Measurements from ENCODE around the gene ITPR2. TPM values are rescaled to one million over a fixed set of nuclear protein-coding genes. Genes with fewer than 3 reads are reported as not detected.

Gene ITPR2
- polyA plus RNA-seq, 2 of the 4 experiments (the other 2 are of a cell fraction): 3.1 to 8.1 TPM

DNA sequence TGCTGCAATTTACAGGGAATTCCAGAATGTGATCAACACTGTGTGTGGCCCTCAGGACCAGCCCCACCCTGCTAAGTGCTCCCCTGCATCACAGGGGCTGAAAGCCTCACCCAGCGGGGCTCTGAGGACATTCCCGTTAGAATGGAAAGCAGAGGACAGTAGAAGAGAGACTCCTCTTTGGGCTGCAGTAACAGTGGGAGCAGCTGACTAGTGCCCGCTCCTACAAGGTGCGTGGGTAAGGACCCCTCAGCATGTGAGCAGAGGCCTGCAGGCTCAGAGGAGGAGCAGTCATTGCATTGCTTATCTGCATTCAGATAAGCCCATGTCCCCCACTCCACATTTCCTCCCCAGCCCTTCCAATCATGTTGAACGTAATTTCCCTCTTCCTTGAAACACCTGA lies 120.1 kb downstream of the ITPR2 start:
- TF ChIP-seq CEBPB (IDR thresholded peaks at IDR 0.05) (no peak), CHD2 (IDR thresholded peaks at IDR 0.05; ENCODE audit: low read length, partially characterized antibody) (no peak), HOXB5 (CRISPR knock-in tag; IDR thresholded peaks at IDR 0.05) (no peak), NPAS2 (CRISPR knock-in tag; IDR thresholded peaks at IDR 0.05; ENCODE audit: borderline replicate concordance) (no peak), ZSCAN20 (CRISPR knock-in tag; IDR thresholded peaks at IDR 0.05) (no peak), ZC3H11A (IDR thresholded peaks at IDR 0.05) (no peak), HOXB13 (CRISPR knock-in tag; IDR thresholded peaks at IDR 0.05; ENCODE audit: low read depth) (no peak), RFX5 (IDR thresholded peaks at IDR 0.05) (no peak), MYC (IDR thresholded peaks at IDR 0.05; ENCODE audit: borderline replicate concordance, low read length) (no peak), KDM5A (IDR thresholded peaks at IDR 0.05) (no peak), CBX2 (IDR thresholded peaks at IDR 0.05; ENCODE audit: borderline replicate concordance, low read depth) (no peak), HOXA7 (CRISPR knock-in tag; IDR thresholded peaks at IDR 0.05) (no peak), PHF8 (IDR thresholded peaks at IDR 0.05; ENCODE audit: borderline replicate concordance, low read depth) (no peak), EHMT2 (IDR thresholded peaks at IDR 0.05; ENCODE audit: low read depth) (no peak), RARB (CRISPR knock-in tag; IDR thresholded peaks at IDR 0.05) (no peak), ESRRA (IDR thresholded peaks at IDR 0.05; ENCODE audit: borderline replicate concordance, low read length) (no peak)
- TF ChIP-seq, protein P1, sequence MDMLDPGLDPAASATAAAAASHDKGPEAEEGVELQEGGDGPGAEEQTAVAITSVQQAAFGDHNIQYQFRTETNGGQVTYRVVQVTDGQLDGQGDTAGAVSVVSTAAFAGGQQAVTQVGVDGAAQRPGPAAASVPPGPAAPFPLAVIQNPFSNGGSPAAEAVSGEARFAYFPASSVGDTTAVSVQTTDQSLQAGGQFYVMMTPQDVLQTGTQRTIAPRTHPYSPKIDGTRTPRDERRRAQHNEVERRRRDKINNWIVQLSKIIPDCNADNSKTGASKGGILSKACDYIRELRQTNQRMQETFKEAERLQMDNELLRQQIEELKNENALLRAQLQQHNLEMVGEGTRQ (IDR thresholded peaks at IDR 0.05): no peak
- TF ChIP-seq, protein P2, sequence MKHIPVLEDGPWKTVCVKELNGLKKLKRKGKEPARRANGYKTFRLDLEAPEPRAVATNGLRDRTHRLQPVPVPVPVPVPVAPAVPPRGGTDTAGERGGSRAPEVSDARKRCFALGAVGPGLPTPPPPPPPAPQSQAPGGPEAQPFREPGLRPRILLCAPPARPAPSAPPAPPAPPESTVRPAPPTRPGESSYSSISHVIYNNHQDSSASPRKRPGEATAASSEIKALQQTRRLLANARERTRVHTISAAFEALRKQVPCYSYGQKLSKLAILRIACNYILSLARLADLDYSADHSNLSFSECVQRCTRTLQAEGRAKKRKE (CRISPR knock-in tag; IDR thresholded peaks at IDR 0.05; ENCODE audit: low read depth): no peak
- TF ChIP-seq, protein P3, sequence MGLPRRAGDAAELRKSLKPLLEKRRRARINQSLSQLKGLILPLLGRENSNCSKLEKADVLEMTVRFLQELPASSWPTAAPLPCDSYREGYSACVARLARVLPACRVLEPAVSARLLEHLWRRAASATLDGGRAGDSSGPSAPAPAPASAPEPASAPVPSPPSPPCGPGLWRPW (IDR thresholded peaks at IDR 0.05): no peak
- TF ChIP-seq, protein P4, sequence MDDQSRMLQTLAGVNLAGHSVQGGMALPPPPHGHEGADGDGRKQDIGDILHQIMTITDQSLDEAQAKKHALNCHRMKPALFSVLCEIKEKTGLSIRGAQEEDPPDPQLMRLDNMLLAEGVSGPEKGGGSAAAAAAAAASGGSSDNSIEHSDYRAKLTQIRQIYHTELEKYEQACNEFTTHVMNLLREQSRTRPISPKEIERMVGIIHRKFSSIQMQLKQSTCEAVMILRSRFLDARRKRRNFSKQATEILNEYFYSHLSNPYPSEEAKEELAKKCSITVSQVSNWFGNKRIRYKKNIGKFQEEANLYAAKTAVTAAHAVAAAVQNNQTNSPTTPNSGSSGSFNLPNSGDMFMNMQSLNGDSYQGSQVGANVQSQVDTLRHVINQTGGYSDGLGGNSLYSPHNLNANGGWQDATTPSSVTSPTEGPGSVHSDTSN (IDR thresholded peaks at IDR 0.05): no peak
- DNase-seq (ENCODE audit: low read depth in 1 of 2, low spot score in 1 of 2) (no peak), FAIRE-seq (no peak), ATAC-seq (no peak)
- no peak overlapping the region for H3K4me2 ChIP-seq
- no peaks in the 10 kb centered on the region for H3K9me3 ChIP-seq
- no peak overlapping the region for H3K27ac ChIP-seq
- WGBS (ENCODE audit: missing lambda C conversion rate): 81% methylated on average over 5 of the region's 5 CpGs
- ChIA-PET CTCF (no interaction called here), POLR2A (no interaction called here)
- no peak overlapping the region for H3K4me3 ChIP-seq
- no peaks in the 10 kb centered on the region for H3K4me1 ChIP-seq

DNA sequence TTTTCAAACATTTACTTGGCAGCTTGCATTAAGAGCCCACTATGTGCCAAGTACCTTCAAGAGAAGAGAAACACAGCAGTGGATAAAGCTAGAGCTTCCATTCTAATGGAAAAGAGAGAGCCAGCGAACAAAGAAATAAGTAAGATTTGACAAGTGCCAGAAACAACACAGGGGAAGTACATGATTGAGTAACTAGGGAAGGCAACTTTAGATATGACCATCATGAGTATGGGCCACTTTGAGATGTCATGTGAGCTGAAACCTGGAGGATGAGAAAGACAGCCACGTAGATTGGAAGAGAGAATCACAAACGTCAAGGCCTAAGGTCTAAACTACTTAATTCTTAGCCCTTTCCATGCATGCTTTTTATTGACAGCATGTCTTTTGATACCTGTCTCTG lies 121.4 kb downstream of the ITPR2 start:
- ChIA-PET POLR2A (no interaction called here), CTCF (interaction anchor here (0.7 to 0.8 kb wide), 2 partner anchors 18 to 33 kb away, joined by 3 read pairs; no protein-coding TSS in a partner anchor)
- no peaks in the 10 kb centered on the region for H3K9me3 ChIP-seq
- no peak for DNase-seq (ENCODE audit: low read depth in 1 of 2, low spot score in 1 of 2)
- 90% methylated on average over 3 of the region's 3 CpGs for WGBS (ENCODE audit: missing lambda C conversion rate)
- FAIRE-seq: no peak
- no peak overlapping the region for H3K27ac ChIP-seq
- H3K4me3 ChIP-seq: no peak overlapping the region
- H3K4me1 ChIP-seq: no peaks in the 10 kb centered on the region
- no peak for ATAC-seq
- H3K4me2 ChIP-seq: no peak overlapping the region
- no peak for TF ChIP-seq ZC3H11A (IDR thresholded peaks at IDR 0.05)
- TF ChIP-seq, protein P2 (CRISPR knock-in tag; IDR thresholded peaks at IDR 0.05; ENCODE audit: low read depth): no peak
- no peak for TF ChIP-seq FOSL2 (IDR thresholded peaks at IDR 0.05)
- TF ChIP-seq FOSL2 (CRISPR knock-in tag; IDR thresholded peaks at IDR 0.05): no peak
- no peak for TF ChIP-seq CHD4 (IDR thresholded peaks at IDR 0.05; ENCODE audit: borderline replicate concordance)
- no peak for TF ChIP-seq KDM5A (IDR thresholded peaks at IDR 0.05)
- TF ChIP-seq, protein P5, sequence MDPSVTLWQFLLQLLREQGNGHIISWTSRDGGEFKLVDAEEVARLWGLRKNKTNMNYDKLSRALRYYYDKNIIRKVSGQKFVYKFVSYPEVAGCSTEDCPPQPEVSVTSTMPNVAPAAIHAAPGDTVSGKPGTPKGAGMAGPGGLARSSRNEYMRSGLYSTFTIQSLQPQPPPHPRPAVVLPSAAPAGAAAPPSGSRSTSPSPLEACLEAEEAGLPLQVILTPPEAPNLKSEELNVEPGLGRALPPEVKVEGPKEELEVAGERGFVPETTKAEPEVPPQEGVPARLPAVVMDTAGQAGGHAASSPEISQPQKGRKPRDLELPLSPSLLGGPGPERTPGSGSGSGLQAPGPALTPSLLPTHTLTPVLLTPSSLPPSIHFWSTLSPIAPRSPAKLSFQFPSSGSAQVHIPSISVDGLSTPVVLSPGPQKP (IDR thresholded peaks at IDR 0.05; ENCODE audit: low read depth, low read length): no peak
- no peak for TF ChIP-seq TFCP2L1 (CRISPR knock-in tag; IDR thresholded peaks at IDR 0.05)
- TF ChIP-seq CHD2 (IDR thresholded peaks at IDR 0.05; ENCODE audit: low read length, partially characterized antibody): no peak
- no peak for TF ChIP-seq MAFK (IDR thresholded peaks at IDR 0.05; ENCODE audit: partially characterized antibody)
- TF ChIP-seq ESRRA (IDR thresholded peaks at IDR 0.05; ENCODE audit: borderline replicate concordance, low read length): no peak
- TF ChIP-seq, protein P6, sequence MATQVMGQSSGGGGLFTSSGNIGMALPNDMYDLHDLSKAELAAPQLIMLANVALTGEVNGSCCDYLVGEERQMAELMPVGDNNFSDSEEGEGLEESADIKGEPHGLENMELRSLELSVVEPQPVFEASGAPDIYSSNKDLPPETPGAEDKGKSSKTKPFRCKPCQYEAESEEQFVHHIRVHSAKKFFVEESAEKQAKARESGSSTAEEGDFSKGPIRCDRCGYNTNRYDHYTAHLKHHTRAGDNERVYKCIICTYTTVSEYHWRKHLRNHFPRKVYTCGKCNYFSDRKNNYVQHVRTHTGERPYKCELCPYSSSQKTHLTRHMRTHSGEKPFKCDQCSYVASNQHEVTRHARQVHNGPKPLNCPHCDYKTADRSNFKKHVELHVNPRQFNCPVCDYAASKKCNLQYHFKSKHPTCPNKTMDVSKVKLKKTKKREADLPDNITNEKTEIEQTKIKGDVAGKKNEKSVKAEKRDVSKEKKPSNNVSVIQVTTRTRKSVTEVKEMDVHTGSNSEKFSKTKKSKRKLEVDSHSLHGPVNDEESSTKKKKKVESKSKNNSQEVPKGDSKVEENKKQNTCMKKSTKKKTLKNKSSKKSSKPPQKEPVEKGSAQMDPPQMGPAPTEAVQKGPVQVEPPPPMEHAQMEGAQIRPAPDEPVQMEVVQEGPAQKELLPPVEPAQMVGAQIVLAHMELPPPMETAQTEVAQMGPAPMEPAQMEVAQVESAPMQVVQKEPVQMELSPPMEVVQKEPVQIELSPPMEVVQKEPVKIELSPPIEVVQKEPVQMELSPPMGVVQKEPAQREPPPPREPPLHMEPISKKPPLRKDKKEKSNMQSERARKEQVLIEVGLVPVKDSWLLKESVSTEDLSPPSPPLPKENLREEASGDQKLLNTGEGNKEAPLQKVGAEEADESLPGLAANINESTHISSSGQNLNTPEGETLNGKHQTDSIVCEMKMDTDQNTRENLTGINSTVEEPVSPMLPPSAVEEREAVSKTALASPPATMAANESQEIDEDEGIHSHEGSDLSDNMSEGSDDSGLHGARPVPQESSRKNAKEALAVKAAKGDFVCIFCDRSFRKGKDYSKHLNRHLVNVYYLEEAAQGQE (IDR thresholded peaks at IDR 0.05): no peak
- TF ChIP-seq POLR2AphosphoS2 (conservative IDR thresholded peaks at IDR 0.05; ENCODE audit: low read length): no peak
- no peak for TF ChIP-seq HOXA7 (CRISPR knock-in tag; IDR thresholded peaks at IDR 0.05)
- no peak for TF ChIP-seq HEYL (CRISPR knock-in tag; IDR thresholded peaks at IDR 0.05)
- TF ChIP-seq MAZ (IDR thresholded peaks at IDR 0.05; ENCODE audit: borderline replicate concordance, low read depth, low read length): no peak

All from A549 (cell line).